HUES48 (cell line): ENCODE results near the gene PIEZO2.

Source experiments
- H3K27ac ChIP-seq: one replicate; pipeline ENCODE4 v1.7.0; 2013; ENCODE audit warnings: low read depth, low read length, inconsistent platforms
- H3K27me3 ChIP-seq: 2 replicates; pipeline ENCODE4 v1.6.1; 2013; ENCODE audit warnings: mild to moderate bottlenecking, low read length; ENCODE audit not compliant: control insufficient read depth, insufficient read depth
- H3K36me3 ChIP-seq: 2 replicates; pipeline ENCODE4 v1.6.1; 2013; ENCODE audit warnings: low read length; ENCODE audit not compliant: control insufficient read depth, insufficient read depth
- H3K4me1 ChIP-seq: 2 replicates; pipeline ENCODE4 v1.6.1; 2013; ENCODE audit warnings: mild to moderate bottlenecking, low read length; ENCODE audit not compliant: control insufficient read depth, insufficient read depth
- H3K4me3 ChIP-seq: 2 replicates; pipeline ENCODE4 v1.5.1; 2013; ENCODE audit warnings: mild to moderate bottlenecking, low read depth, low read length
- H3K9ac ChIP-seq: 2 replicates; pipeline ENCODE4 v1.6.1; 2013; ENCODE audit warnings: mild to moderate bottlenecking, low read depth, low read length, moderate library complexity
- H3K9me3 ChIP-seq: 2 replicates; pipeline ENCODE4 v1.6.1; 2013; ENCODE audit warnings: low read length; ENCODE audit not compliant: control insufficient read depth, insufficient read depth

PIEZO2 gene

DNA sequence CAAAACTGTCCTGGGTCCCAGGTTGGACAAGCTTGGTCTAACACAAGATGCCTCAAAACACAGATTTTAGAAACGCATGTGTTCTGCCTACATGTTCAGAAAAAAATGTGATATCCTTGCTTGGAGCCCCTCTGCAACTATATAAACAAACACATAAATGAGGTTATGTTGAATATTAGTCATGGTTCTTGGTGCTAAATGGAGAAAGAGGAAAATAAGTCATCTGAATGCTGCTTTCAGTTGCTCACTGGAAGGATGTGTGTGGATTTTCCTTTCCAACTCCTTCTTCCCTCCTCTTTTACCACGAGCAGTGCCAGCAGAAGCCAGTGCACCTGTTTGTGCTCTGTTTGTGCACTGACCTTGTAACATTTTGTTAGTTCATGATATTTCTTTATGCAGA, 85.3 kb downstream of the PIEZO2 start:
- Histone ChIP-seq H3K36me3 (no peaks in the 10 kb centered on the region), H3K27ac (no peak overlapping the region), H3K9ac (no peak overlapping the region), H3K9me3 (no peaks in the 10 kb centered on the region), H3K27me3 (no peaks in the 10 kb centered on the region), H3K4me3 (no peak overlapping the region), H3K4me1 (peaks cover 11% of the 10 kb centered on the region)

DNA sequence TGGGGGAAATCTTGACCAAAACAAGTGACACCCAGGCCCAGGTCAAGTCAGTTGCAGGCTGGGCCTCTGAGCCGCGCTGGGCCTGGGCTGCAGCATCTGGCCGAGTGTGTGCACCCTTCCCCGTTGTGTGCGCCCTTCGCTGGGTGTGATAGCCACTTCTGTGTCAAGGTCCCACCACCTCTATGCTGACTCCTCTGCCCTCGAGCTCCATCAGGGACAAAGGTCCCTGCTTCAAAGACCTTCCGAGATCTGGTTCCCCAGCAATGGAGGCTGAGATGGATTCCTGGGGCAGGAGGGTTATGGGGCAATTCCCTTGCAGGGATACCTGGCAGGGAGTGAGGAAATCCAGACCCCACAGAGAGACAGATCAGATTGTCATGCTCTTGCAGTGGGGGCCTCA, 93.6 kb downstream of the PIEZO2 start:
- H3K27ac ChIP-seq: no peak overlapping the region
- H3K36me3 ChIP-seq: no peaks in the 10 kb centered on the region
- no peak overlapping the region for H3K9ac ChIP-seq
- no peak overlapping the region for H3K4me3 ChIP-seq
- no peaks in the 10 kb centered on the region for H3K27me3 ChIP-seq
- no peaks in the 10 kb centered on the region for H3K9me3 ChIP-seq
- no peaks in the 10 kb centered on the region for H3K4me1 ChIP-seq

DNA sequence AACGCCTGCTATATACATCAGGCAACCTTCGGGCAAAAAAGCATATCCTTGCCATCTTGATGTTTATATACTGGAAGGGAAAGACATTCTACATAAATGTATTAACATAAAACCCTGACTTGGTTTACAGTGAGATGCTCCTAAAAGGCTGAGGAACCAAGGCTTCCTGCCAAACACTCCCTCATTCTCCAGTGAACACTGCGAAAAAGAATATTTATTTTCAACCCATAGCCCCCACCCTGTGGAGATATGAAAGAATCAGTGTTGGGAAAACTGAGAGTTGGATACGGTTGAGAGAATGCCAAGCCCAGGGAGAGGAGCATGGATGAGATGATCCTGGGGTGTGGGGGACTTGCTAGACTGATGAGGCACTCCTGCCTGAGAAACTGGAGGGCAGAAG, 94.9 kb downstream of the PIEZO2 start:
- Histone ChIP-seq H3K27me3 (no peaks in the 10 kb centered on the region), H3K36me3 (no peaks in the 10 kb centered on the region), H3K4me3 (no peak overlapping the region), H3K9ac (no peak overlapping the region), H3K4me1 (no peaks in the 10 kb centered on the region), H3K9me3 (no peaks in the 10 kb centered on the region), H3K27ac (no peak overlapping the region)

DNA sequence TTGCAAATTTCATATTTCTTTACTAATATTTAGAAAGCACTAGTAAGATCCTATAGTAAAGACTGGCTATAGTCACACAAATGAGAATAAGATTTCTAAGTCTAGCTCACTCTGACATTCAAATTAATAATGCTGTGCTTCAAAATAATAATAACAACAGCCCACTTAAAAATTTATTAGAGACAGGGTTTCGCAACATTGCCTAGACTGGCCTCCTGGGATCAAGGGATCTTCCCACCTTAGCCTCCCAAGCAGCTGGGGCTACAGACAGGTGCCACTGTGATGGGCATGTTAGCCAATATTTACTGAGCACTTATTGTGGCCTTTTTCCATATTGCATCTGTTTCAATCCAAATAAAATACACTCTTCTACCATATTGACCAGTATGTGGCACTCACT, 96.1 kb downstream of the PIEZO2 start:
- no peaks in the 10 kb centered on the region for H3K36me3 ChIP-seq
- H3K9me3 ChIP-seq: no peaks in the 10 kb centered on the region
- no peaks in the 10 kb centered on the region for H3K27me3 ChIP-seq
- no peak overlapping the region for H3K9ac ChIP-seq
- no peaks in the 10 kb centered on the region for H3K4me1 ChIP-seq
- no peak overlapping the region for H3K27ac ChIP-seq
- H3K4me3 ChIP-seq: no peak overlapping the region

DNA sequence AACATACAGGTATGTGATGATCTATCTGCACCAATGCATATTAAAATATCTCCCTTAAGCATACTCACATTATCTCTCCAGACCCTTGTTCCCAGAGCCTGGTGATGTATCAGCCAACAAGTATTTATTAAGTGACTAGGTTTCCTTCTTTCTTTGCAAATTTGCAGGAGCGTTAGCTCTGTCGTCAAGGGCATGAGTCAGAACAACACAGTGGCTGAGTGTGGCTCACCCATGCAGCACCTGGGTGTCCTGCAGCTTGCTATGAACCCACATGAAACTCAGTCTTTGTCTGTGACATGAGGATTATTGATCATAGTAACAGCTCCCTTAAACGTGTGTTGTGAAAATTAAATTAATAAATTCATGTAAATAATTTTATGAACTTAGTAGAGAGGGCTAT, 96.6 kb downstream of the PIEZO2 start:
- Histone ChIP-seq H3K4me1 (no peaks in the 10 kb centered on the region), H3K9ac (no peak overlapping the region), H3K36me3 (no peaks in the 10 kb centered on the region), H3K27me3 (no peaks in the 10 kb centered on the region), H3K4me3 (no peak overlapping the region), H3K9me3 (no peaks in the 10 kb centered on the region), H3K27ac (no peak overlapping the region)

DNA sequence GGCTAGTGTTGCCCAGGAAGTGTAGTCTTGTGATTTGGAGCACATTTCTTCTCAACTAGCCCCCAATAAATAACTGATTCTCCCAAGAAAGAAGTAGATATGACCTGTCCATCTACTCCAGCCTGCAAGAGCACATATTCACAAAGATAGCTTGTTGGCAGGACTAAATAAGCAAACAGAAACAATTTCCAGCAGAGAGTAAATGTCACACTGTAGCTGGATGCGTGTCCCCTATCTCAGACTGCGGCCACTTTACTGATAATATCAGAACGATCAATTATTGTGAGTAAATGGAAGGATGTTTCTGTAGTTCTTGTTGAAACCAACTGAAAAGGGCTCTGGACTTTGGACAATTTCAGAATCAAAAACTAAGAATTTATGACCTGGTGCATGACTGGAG, 97.9 kb downstream of the PIEZO2 start:
- H3K27me3 ChIP-seq: no peaks in the 10 kb centered on the region
- H3K4me1 ChIP-seq: no peaks in the 10 kb centered on the region
- H3K4me3 ChIP-seq: no peak overlapping the region
- H3K9ac ChIP-seq: no peak overlapping the region
- H3K27ac ChIP-seq: no peak overlapping the region
- H3K9me3 ChIP-seq: no peaks in the 10 kb centered on the region
- no peaks in the 10 kb centered on the region for H3K36me3 ChIP-seq

DNA sequence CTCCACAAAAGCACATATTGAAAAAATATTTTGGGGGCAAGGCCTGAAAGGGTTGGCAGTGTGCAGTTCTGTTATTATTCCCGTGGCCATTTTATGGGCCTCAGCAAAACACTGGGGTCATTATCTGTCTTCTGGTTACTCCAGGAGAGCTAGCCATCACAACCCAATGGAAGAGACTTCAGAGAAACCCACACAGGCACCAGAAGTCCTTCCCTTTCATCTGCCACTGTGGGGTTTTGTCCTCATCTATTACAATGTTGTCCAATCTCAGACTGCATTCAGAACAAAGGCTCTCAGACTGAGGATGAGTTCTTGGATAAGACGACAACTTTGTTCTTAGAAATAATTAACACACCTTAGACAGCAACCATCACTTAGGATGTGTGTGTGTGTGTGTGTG, 98.4 kb downstream of the PIEZO2 start:
- Histone ChIP-seq H3K36me3 (no peaks in the 10 kb centered on the region), H3K27ac (no peak overlapping the region), H3K4me3 (no peak overlapping the region), H3K4me1 (no peaks in the 10 kb centered on the region), H3K9me3 (no peaks in the 10 kb centered on the region), H3K27me3 (no peaks in the 10 kb centered on the region), H3K9ac (no peak overlapping the region)

DNA sequence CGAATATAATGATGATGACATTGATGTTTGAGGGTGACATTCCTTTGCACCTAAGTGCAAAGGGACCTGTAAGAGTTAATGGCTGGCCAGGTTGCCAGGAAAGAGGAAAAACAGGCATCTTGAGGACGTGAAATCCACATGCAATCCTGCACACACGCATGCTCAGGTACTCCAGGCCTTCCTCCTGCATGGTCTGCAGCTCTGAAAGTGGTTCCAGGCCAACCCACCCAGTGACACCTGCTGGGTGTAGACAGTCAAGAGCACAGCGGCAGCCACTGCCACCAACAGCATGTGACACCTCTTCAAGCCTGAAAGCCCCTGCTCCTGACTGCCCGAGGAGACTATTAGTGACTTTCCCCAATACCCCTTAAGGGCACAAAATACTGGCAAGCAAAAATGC, 101.6 kb downstream of the PIEZO2 start:
- Histone ChIP-seq H3K9ac (no peak overlapping the region), H3K4me3 (no peak overlapping the region), H3K4me1 (no peaks in the 10 kb centered on the region), H3K36me3 (no peaks in the 10 kb centered on the region), H3K27me3 (no peaks in the 10 kb centered on the region), H3K27ac (no peak overlapping the region), H3K9me3 (no peaks in the 10 kb centered on the region)

DNA sequence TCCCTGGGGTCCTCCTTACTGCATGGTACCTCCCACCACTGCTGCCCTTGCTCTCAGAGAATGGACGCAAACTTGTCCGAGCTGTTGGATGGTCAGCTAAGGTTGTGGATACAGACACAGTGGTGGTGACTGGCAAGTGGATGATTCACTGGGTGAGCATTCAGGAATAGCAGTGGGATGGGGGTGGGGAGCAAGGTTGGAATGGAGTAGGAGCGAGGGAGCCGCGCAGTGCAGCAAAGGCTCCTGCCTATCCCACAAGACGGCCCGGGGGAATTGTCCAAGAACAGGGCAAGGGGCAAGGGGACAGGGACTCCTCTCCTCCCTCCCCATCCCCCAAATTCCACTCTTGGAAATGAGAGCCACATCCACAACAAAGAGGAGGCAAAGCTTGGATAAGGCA, 102.2 kb downstream of the PIEZO2 start:
- Histone ChIP-seq H3K4me3 (no peak overlapping the region), H3K9me3 (no peaks in the 10 kb centered on the region), H3K9ac (no peak overlapping the region), H3K27ac (no peak overlapping the region), H3K36me3 (no peaks in the 10 kb centered on the region), H3K27me3 (no peaks in the 10 kb centered on the region), H3K4me1 (no peaks in the 10 kb centered on the region)

DNA sequence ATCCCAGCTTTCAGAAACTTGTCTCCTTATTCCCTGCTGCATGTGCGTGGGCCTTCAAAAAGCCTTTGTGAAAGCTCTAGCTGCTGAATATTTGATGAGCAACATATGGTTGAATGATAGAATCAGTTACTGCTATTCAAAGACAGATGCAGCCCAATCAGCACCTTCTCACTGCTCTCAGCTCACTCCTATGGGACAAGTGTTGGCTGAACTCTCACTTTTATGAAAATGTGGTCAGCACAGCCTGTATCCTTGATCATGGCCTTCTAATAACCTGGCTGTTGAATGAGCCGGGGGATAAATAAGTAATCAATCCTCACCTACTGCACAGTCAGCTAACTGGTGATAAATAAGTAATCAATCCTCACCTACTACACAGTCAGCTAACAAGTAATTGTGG, 103.2 kb downstream of the PIEZO2 start:
- no peaks in the 10 kb centered on the region for H3K4me1 ChIP-seq
- no peak overlapping the region for H3K4me3 ChIP-seq
- no peaks in the 10 kb centered on the region for H3K9me3 ChIP-seq
- H3K9ac ChIP-seq: no peak overlapping the region
- no peak overlapping the region for H3K27ac ChIP-seq
- no peaks in the 10 kb centered on the region for H3K27me3 ChIP-seq
- no peaks in the 10 kb centered on the region for H3K36me3 ChIP-seq

DNA sequence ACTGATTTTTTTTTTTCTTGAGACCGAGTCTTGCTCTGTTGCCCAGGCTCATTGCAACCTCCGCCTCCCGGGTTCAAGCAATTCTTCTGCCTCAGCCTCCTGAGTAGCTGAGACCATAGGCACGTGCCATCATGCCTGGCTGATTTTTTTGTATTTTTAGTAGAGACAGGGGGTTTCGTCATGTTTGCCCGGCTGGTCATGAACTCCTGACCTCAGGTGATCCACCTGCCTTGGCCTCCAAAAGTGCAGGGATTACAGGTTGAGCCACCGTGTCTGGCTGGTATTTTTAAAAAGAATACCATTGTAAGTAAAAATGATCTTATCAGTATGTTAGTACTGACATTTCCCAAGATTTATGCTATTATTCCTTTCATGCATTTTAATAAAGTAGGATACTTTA, 105.7 kb downstream of the PIEZO2 start:
- Histone ChIP-seq H3K27me3 (no peaks in the 10 kb centered on the region), H3K36me3 (no peaks in the 10 kb centered on the region), H3K4me1 (no peaks in the 10 kb centered on the region), H3K4me3 (no peak overlapping the region), H3K27ac (no peak overlapping the region), H3K9me3 (no peaks in the 10 kb centered on the region), H3K9ac (no peak overlapping the region)

DNA sequence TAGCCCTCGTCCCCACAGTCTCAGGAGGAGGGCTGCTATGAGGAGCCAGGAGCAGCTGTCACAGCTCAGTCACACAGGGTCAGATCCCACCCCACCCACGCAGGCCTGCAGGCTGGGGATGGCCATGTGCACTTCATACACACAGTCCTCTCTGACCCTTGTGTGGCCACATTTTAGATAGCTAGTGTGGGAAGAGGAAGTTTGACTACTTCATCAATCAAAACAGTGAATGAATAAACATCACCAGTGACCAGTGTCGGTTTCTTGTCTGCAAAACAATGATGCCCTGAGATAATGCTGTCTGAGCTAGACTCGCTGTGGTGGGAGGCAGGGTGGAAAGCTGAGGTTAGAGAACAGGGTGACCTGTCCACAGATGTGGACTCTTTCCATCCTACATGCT, 107.1 kb downstream of the PIEZO2 start:
- H3K9me3 ChIP-seq: no peaks in the 10 kb centered on the region
- H3K27ac ChIP-seq: no peak overlapping the region
- no peak overlapping the region for H3K9ac ChIP-seq
- H3K4me3 ChIP-seq: no peak overlapping the region
- no peaks in the 10 kb centered on the region for H3K4me1 ChIP-seq
- H3K36me3 ChIP-seq: no peaks in the 10 kb centered on the region
- H3K27me3 ChIP-seq: no peaks in the 10 kb centered on the region
